Muscle of back (tissue), 13 donors: ENCODE measurements around the gene PLEKHB1. TPM values are rescaled to one million over a fixed set of nuclear protein-coding genes. Genes with fewer than 3 reads are reported as not detected.

Source experiments
- DNase-seq, 3 donors: peaks; one replicate each; pipeline versions ENCODE4 v3.0.0 to v3.0.0-alpha.2; 2013
- long read RNA-seq, 9 donors: transcript quantifications; one replicate each; lab custom pipeline, GENCODE V29; 2026
- polyA plus RNA-seq, 10 donors: library from polyadenylated mRNA; unstranded; fragments of 120-200 nt; gene quantifications; one replicate each; pipeline ENCODE4 v1.2.1, GENCODE V29; 2013; ENCODE audit not compliant: insufficient read length in 10 of 10

The PLEKHB1 gene, protein sequence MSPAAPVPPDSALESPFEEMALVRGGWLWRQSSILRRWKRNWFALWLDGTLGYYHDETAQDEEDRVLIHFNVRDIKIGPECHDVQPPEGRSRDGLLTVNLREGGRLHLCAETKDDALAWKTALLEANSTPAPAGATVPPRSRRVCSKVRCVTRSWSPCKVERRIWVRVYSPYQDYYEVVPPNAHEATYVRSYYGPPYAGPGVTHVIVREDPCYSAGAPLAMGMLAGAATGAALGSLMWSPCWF
- polyA plus RNA-seq = 1 to 10 TPM in 9 of 10 donors, under 1 TPM in 1; 0.74 to 3.9 (median 1.2) TPM
- long read RNA-seq, donor 1 = 0 reads
- long read RNA-seq, donor 2, partial matches to known transcripts = 0 of 1 reads
- long read RNA-seq, donor 2, other reads (novel, unspliced or antisense) = 0 of 1 reads
- long read RNA-seq, donor 3 = 0 reads
- long read RNA-seq, donor 4 = 0 reads
- long read RNA-seq, donor 5, partial matches to known transcripts = 0 of 1 reads
- long read RNA-seq, donor 5, other reads (novel, unspliced or antisense) = 0 of 1 reads
- long read RNA-seq, donor 6, partial matches to known transcripts = 0 of 1 reads
- long read RNA-seq, donor 6, other reads (novel, unspliced or antisense) = 0 of 1 reads
- long read RNA-seq, donor 7 = 0 reads
- long read RNA-seq, donor 8 = 0 reads
- long read RNA-seq, donor 9 = 0 reads

DNA sequence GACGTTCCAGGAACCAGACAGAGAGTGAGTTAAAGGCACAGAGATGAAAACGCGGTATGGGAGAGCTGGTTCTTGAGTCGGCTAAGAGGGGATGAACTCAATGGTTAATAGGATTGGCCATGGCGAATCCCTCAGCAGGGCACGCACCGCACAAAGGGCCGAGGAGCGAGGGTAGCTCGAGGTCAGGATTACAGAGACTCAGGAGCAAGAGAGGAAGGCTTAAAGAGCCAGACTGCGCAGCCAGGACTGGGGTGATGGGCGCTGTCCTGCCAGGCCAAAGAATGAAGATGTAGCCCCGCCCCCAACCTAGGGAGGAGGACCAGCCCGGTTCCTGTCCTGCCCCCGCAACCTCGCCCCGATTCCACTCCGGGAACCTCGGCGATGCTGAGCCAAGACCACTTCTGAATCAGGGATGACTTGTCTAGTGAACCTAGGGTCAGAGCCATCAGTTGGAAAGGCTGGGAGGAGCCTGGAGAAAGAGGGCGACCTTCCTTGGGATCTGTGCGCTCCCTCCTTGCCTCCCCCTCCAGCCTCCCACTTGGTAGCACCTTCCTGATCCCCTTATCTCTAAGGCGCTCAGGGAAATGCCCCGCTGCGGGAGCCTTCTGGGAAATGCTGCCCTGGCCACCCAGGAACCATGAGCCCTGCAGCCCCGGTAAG is at the start of gene PLEKHB1:
Gene PLEKHB1, plus strand, starts transcription at position 610 of the 660 bp plus-strand sequence. Its CDS starts 28 bp downstream, at position 638.
- no peak for DNase-seq

DNA sequence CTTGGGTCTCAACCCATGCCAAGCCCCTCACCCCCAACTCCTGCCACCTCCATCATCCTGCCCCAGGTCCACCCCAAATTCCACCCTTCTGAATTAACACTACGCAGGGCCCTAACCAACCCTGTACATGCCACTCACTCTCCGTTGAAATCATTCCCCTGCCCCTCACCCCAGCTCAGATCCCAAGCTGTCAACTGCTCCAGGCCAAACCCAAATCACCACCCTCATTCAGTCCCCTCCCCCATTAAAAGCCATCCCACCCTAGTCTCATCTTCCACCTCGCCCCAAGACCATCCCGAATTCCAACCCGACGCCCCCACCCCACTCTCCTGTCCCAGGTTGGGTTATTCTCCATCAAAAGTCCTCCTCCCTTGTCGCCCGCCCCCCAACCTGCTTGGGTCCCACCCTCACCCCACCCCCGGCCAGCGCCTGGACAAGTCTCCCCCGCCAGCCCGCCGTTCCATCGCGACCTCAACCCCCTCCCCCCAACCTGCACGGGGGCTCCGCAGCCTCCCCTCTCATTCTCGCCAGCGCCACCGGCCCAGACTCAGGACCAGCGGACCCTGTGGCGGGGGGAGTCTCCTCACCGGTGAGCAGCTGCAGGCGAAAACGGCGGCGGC is 48.9 kb upstream of the PLEKHB1 start:
- DNase-seq = peak in 1 of 3 donors; percentile 12

- peak; percentile 98 to 99 (median 98) for DNase-seq
Measured at GRCh38 chr11:73597956-73598718, 48.2 kb upstream of the PLEKHB1 start, which contains the start of gene FAM168A. Gene FAM168A (minus strand): TSS chr11:73598112. CDS start chr11:73468474, 129,638 bp downstream.

DNA sequence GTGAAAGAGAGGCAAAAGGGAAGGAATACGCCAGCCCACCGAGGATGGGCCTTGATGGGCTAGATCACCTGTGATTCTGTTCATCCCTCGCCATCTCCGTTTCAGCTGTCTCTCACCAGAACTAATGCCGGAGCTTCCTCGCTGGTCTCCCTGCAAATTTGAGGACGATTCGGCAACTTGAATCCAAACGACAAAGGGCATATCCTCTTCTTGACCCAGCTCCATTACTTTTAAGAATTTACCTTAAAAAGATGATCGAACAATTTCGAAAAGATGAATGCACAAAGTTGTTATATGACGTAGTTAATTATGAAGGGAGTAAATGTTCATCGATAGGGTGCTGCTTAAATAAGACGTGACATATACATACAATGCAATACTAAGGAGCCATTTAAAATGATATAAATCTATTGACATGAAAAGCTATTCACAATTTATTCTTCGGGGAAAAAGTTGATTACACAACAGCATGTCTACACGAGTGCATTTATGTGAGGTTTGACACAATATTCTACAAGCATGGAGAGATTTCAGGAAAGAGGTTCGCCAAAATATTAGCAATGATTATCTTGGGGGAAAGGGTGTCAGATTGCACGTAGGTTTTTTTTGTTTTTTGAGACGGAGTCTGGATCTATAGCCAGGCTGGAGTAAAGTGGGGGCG is 47.5 kb upstream of the PLEKHB1 start:
- no peak for DNase-seq

DNA sequence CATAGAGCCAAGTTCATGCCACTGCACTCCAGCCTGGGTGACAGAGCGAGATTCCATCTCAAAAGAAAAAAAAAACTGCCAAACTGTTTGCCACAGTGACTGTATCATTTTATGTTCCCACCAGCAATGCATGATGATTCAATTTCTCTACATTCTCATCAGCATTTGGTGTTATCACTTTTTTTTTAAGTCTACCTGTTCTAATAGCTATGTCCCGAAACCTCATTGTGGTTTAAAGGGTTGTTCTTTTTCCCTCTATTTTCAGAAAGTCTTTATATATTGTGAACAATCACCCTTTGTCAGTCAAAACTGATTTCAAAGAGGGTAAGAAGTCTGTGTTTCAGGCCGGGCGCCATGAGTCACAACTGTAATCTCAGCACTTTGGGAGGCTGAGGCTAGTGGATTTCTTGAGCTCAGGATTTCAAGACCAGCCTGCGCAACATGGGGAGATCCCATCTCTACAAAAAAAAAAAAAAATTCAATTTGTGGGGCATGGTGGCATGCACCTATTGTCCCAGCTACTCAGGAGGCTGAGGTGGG is 33.7 kb upstream of the PLEKHB1 start:
- DNase-seq = no peak

GRCh38 chr11:73614591-73614990 is 31.8 kb upstream of the PLEKHB1 start:
- DNase-seq = no peak

GRCh38 chr11:73622926-73623593 is 23.3 kb upstream of the PLEKHB1 start:
- DNase-seq = no peak

DNA sequence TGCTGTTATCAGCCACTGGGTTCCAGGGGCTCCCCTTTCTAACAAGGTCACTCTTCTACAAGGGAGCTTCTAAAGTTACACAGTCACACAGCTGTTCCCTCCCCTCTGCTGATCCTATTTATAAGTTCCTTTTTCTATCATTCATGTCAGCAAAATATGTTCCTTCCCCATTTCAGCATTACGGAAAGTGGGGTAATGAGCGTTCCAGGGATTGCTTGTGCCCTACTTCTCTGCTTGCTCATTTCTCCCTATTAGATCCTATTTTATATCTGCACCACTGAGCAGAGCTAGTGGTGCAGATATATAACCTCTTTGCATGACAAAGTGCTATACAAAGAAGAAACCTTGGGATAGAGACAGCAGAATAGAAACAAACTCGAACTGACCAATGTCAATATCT is 22.7 kb upstream of the PLEKHB1 start:
- peak; percentile 18 to 41 (median 33) for DNase-seq

DNA sequence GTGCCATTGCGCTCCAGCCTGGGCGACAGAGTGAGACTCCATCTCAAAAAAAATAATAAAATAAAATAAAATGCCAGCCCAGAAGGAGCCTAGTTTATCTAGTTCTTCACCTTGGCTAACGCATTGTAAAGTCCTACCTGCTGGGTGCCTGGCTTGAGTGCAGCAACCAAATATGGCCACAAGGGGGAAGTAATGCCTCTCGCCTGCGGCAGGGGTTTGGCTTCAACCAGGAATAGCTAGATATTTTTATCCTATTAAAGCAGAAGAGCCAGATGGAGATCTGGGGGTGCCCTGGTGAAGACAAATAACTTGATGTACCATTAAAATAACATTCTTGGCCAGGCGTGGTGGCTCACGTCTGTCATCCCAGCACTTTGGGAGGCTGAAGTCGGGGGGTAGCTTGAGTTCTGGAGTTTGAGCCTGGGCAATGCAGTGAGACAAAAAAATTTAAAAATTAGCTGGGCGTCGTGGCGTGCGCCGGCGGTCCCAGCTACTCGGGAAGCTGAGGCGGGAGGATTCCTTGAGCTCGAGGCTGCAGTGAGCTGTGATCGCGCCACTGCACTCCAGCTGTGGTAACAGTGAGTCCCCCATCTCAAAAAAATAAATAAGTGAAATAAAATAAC is 20.6 kb upstream of the PLEKHB1 start:
- DNase-seq = peak; percentile 53 to 83 (median 77)

DNA sequence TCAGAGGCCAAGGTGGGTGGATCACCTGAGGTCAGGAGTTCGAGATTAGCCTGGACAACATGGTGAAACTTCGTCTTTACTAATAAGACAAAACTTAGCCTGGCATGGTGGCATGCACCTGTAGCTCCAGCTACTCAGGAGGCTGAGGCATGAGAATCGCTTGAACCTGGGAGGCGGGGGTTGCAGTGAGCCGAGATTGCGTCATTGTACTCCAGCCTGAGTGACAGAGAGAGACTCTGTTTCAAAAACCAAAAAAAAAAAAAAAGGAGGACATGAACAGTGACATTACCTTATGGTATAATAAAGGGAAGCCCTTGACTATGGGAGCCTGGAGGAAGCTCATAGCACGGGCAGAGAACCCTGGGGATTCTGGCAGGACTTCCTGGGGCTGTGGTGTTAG is 16.5 kb upstream of the PLEKHB1 start:
- no peak for DNase-seq

DNA sequence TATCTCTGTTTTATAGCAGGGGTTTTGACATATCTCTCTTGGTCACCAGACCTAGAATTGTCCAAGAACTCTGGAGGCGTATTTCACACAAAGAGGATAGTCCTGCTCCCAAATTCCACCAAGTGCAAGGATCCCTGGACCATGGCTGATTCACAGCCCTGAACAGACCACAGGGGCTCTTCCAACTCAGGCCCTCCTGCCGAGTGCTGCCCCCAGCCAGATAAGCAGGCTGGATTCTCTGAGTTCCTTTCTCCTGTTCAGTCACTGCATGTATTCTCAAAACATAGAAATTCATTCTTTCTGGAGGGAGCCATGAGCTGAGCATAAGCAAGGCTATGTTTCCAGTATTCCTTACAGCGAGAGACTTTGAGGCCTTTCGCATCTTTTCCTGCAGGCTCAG is 13.4 kb upstream of the PLEKHB1 start:
- no peak for DNase-seq

- no peak for DNase-seq
Measured at GRCh38 chr11:73633999-73634398, 12.4 kb upstream of the PLEKHB1 start.

DNA sequence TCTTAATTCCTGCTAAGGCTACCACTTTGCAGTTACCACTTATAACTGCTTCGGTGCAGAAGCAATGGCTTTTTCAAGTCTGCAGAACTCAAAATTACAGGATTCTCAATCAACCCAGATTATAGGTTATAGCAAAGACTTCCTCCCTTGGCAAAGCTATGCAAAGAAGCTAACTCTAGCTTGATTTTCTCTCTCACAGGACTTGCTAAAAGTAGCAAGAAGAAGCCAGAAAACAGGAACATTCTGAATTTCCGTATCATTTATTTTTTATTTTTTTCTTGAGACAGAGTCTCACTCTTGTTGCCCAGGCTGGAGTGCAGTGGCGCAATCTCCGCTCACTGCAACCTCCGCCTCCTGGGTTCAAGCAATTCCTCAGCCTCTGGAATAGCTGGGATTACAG is 10.7 kb upstream of the PLEKHB1 start:
- no peak for DNase-seq

GRCh38 chr11:73636249-73636648 is 10.1 kb upstream of the PLEKHB1 start:
- no peak for DNase-seq

GRCh38 chr11:73637012-73637411 is 9.4 kb upstream of the PLEKHB1 start:
- DNase-seq = no peak

- DNase-seq = no peak
Measured at GRCh38 chr11:73640592-73640991, 5.8 kb upstream of the PLEKHB1 start.

GRCh38 chr11:73641668-73642067 is 4.7 kb upstream of the PLEKHB1 start:
- DNase-seq = no peak

DNA sequence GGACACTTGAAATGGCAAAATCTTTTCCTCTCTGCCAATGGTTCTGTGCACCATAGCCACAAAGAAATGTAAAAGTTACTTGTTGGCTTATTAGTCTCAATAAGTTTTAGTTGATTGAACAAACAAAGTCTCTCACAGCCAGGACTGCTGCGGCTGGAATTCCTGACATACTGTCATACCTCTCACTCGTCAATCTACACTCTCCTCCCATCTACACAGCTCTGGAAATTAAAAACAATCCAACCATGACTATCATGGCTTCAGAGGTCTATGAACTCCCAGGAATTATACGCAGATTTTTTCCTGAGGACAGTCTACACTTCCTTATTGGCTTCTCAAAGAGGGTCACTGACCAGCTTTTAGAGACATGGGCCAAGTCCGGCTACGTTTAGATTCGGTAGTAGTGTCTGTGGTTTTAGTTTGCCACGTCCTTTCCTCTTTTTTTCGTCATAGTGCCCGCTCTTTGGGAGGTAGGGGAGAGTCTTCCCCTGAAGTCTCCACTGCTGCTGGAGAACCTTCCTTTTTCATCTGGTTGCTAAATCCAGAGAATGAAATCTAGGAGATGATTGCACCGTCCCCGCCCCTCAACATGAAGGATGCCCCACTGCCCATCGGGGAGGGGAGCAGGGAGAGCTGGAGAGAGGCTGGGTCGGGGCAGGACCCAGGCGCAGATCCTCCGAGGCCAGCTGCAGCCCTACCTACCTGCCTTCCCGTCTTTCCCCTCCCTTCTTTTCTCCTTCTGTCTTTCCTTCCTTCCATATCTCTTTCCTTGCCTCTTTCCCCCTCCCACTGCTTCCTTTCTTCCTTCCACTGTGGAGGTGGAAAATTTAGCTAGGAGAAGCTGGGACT is 1.0 kb upstream of the PLEKHB1 start:
- no peak for DNase-seq
